ENCODE data around the gene LPIN1. TPM values are rescaled to one million over a fixed set of nuclear protein-coding genes. Genes with fewer than 3 reads are reported as not detected.

LPIN1 gene
- total and polyA plus RNA-seq, 2 of the 13 experiments (the other 11 are each of a cell fraction or from before 2014, with no cell fraction given): 9.7 to 19.4 TPM

DNA sequence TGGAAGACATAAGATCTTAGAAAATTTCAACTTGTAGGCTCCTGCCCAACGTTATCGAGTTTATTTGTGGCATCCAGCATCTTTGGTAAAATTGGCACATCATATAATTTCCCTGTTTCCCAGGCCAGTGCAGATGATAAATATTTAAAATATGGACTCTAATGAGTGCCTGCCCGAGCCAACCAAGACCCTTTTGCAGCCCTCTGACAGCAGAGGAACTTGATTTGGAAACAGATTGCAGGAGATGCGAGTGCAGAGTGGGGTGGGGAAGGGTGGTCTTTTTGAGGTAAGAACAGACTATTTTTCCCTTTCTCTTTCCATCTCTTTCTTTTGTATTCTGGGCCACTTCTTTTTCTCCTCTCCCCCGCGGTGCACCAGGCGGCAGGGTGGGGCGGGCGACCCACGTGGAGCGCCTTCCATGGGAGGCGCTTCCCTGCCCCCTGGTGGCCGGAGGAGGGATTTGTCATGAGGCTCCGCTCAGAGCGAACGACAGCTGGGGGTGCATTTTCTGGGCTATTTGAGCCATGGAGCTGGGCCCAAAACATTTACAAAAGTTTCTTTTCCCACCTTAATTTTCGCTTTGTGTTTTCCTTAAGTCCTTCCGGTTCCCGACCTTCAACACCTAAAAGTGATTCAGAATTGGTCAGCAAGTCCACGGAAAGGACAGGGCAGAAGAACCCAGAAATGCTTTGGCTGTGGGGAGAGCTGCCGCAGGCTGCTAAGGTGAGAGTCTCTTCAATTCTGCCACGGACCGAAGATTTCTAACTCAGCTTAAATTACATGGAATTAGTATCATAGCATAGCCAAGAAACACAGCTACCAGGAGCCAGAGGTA, 32.7 kb downstream of the LPIN1 start (continued):
- TF ChIP-seq, protein P1, sequence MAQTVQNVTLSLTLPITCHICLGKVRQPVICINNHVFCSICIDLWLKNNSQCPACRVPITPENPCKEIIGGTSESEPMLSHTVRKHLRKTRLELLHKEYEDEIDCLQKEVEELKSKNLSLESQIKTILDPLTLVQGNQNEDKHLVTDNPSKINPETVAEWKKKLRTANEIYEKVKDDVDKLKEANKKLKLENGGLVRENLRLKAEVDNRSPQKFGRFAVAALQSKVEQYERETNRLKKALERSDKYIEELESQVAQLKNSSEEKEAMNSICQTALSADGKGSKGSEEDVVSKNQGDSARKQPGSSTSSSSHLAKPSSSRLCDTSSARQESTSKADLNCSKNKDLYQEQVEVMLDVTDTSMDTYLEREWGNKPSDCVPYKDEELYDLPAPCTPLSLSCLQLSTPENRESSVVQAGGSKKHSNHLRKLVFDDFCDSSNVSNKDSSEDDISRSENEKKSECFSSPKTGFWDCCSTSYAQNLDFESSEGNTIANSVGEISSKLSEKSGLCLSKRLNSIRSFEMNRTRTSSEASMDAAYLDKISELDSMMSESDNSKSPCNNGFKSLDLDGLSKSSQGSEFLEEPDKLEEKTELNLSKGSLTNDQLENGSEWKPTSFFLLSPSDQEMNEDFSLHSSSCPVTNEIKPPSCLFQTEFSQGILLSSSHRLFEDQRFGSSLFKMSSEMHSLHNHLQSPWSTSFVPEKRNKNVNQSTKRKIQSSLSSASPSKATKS (CRISPR knock-in tag; IDR thresholded peaks at IDR 0.05): no peak
- peak; percentile 85; the same call in 1 of the 2 replicates for TF ChIP-seq ZNF501 (CRISPR knock-in tag; IDR thresholded peaks at IDR 0.05)
- peak; percentile 67; the same call in 1 of the 2 replicates for TF ChIP-seq BORCS8-MEF2B (CRISPR knock-in tag; IDR thresholded peaks at IDR 0.05)
- peak; percentile 98 for TF ChIP-seq MYC (CRISPR knock-in tag; IDR thresholded peaks at IDR 0.05; ENCODE audit: borderline replicate concordance)
- TF ChIP-seq SP5 (CRISPR knock-in tag; IDR thresholded peaks at IDR 0.05; ENCODE audit: borderline replicate concordance, low read depth): no peak
- TF ChIP-seq, protein P2, sequence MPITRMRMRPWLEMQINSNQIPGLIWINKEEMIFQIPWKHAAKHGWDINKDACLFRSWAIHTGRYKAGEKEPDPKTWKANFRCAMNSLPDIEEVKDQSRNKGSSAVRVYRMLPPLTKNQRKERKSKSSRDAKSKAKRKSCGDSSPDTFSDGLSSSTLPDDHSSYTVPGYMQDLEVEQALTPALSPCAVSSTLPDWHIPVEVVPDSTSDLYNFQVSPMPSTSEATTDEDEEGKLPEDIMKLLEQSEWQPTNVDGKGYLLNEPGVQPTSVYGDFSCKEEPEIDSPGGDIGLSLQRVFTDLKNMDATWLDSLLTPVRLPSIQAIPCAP (CRISPR knock-in tag; IDR thresholded peaks at IDR 0.05; ENCODE audit: low read depth): no peak
- TF ChIP-seq SP4 (CRISPR knock-in tag; IDR thresholded peaks at IDR 0.05): peak; percentile 68; the same call in 1 of the 2 replicates
- TF ChIP-seq DMAP1 (CRISPR knock-in tag; IDR thresholded peaks at IDR 0.05): peak; percentile 72
- no peak for TF ChIP-seq ZNF616 (CRISPR knock-in tag; IDR thresholded peaks at IDR 0.05; ENCODE audit: low read depth)
- TF ChIP-seq, protein P3, sequence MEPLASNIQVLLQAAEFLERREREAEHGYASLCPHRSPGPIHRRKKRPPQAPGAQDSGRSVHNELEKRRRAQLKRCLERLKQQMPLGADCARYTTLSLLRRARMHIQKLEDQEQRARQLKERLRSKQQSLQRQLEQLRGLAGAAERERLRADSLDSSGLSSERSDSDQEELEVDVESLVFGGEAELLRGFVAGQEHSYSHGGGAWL (CRISPR knock-in tag; IDR thresholded peaks at IDR 0.05): peak; percentile 91
- peak; percentile 95 for TF ChIP-seq RAD21 (CRISPR knock-in tag; IDR thresholded peaks at IDR 0.05)
- peak; percentile 48 for TF ChIP-seq FOSL2 (CRISPR knock-in tag; IDR thresholded peaks at IDR 0.05)
- TF ChIP-seq MAZ (IDR thresholded peaks at IDR 0.05; ENCODE audit: borderline replicate concordance, low read depth, low read length): peak; percentile 79; the same call in 1 of the 2 replicates
- no peak for TF ChIP-seq MAZ (CRISPR knock-in tag; IDR thresholded peaks at IDR 0.05; ENCODE audit: low read depth)
- 0 out of 2 replicates have a peak, but pooled peaks have one; percentile 33 for TF ChIP-seq KDM4B (CRISPR knock-in tag; IDR thresholded peaks at IDR 0.05)
- TF ChIP-seq ZKSCAN1 (IDR thresholded peaks at IDR 0.05; ENCODE audit: low read length): no peak
- TF ChIP-seq RELA (CRISPR knock-in tag; IDR thresholded peaks at IDR 0.05): no peak
